Measurements from ENCODE around the gene PPM1A.
"Not testable (repeated sequence)": the region's sequence is repeated elsewhere in the genome, so short reads cannot be mapped to it uniquely, and the experiment has no call there.

PPM1A gene

GRCh38 chr14:60315196-60315990 lies 66.4 kb downstream of the PPM1A start:
- no peak for TF ChIP-seq CTCF (IDR thresholded peaks at IDR 0.05; ENCODE audit: insufficient read depth, low read length, poor library complexity, severe bottlenecking)
- Histone ChIP-seq H3K36me3 (ENCODE audit: control insufficient read depth, insufficient read depth, low read length) (no peaks in the 10 kb centered on the region), H3K4me3 (replicated peaks; ENCODE audit: low read depth, low read length) (no peak overlapping the region), H3K27me3 (replicated peaks; ENCODE audit: control insufficient read depth, insufficient read depth, low read length) (no peaks in the 10 kb centered on the region)
- no peak for DNase-seq (ENCODE audit: extremely low read depth, insufficient read length)

- Histone ChIP-seq H3K27me3 (replicated peaks; ENCODE audit: control insufficient read depth, insufficient read depth, low read length) (no peaks in the 10 kb centered on the region), H3K4me3 (replicated peaks; ENCODE audit: low read depth, low read length) (no peak overlapping the region), H3K36me3 (ENCODE audit: control insufficient read depth, insufficient read depth, low read length) (no peaks in the 10 kb centered on the region)
- TF ChIP-seq CTCF (IDR thresholded peaks at IDR 0.05; ENCODE audit: insufficient read depth, low read length, poor library complexity, severe bottlenecking), result no peak
- no peak for DNase-seq (ENCODE audit: extremely low read depth, insufficient read length)
Measured at GRCh38 chr14:60317609-60318008, 68.6 kb downstream of the PPM1A start.

- not testable (repeated sequence) for H3K4me3 ChIP-seq (replicated peaks; ENCODE audit: low read depth, low read length); H3K36me3 ChIP-seq (ENCODE audit: control insufficient read depth, insufficient read depth, low read length); DNase-seq (ENCODE audit: extremely low read depth, insufficient read length); H3K27me3 ChIP-seq (replicated peaks; ENCODE audit: control insufficient read depth, insufficient read depth, low read length)
Measured at GRCh38 chr14:60320860-60321259, 71.8 kb downstream of the PPM1A start.

GRCh38 chr14:60323199-60323896 lies 74.3 kb downstream of the PPM1A start:
- TF ChIP-seq CTCF (IDR thresholded peaks at IDR 0.05; ENCODE audit: insufficient read depth, low read length, poor library complexity, severe bottlenecking), result no peak
- no peak for DNase-seq (ENCODE audit: extremely low read depth, insufficient read length)

GRCh38 chr14:60324837-60325236 lies 75.8 kb downstream of the PPM1A start:
- Histone ChIP-seq H3K27me3 (replicated peaks; ENCODE audit: control insufficient read depth, insufficient read depth, low read length) (no peaks in the 10 kb centered on the region), H3K4me3 (replicated peaks; ENCODE audit: low read depth, low read length) (no peak overlapping the region), H3K36me3 (ENCODE audit: control insufficient read depth, insufficient read depth, low read length) (no peaks in the 10 kb centered on the region)
- TF ChIP-seq CTCF (IDR thresholded peaks at IDR 0.05; ENCODE audit: insufficient read depth, low read length, poor library complexity, severe bottlenecking), result no peak
- DNase-seq (ENCODE audit: extremely low read depth, insufficient read length), result no peak

More at GRCh38 chr14:60323199-60323896, 74.3 kb downstream of the PPM1A start:
- H3K4me3 ChIP-seq (replicated peaks; ENCODE audit: low read depth, low read length), result no peak overlapping the region
- H3K27me3 ChIP-seq (replicated peaks; ENCODE audit: control insufficient read depth, insufficient read depth, low read length), result no peaks in the 10 kb centered on the region
- no peaks in the 10 kb centered on the region for H3K36me3 ChIP-seq (ENCODE audit: control insufficient read depth, insufficient read depth, low read length)

GRCh38 chr14:60326274-60326673 lies 77.3 kb downstream of the PPM1A start:
- DNase-seq (ENCODE audit: extremely low read depth, insufficient read length), result no peak
- Histone ChIP-seq H3K36me3 (ENCODE audit: control insufficient read depth, insufficient read depth, low read length) (no peaks in the 10 kb centered on the region), H3K27me3 (replicated peaks; ENCODE audit: control insufficient read depth, insufficient read depth, low read length) (no peaks in the 10 kb centered on the region), H3K4me3 (replicated peaks; ENCODE audit: low read depth, low read length) (no peak overlapping the region)
- no peak for TF ChIP-seq CTCF (IDR thresholded peaks at IDR 0.05; ENCODE audit: insufficient read depth, low read length, poor library complexity, severe bottlenecking)

All from GM06990 (cell line).